Sciatic nerve (tissue), 2 donors: Measurements from ENCODE around the gene PTX4. TPM values are rescaled to one million over a fixed set of nuclear protein-coding genes. Genes with fewer than 3 reads are reported as not detected.
"Not testable (repeated sequence)": the region's sequence is repeated elsewhere in the genome, so short reads cannot be mapped to it uniquely, and the experiment has no call there.

Experiments
- ATAC-seq: fragments of 200-7000 bp; cut with Tn5 transposase; one replicate; pipeline ENCODE4 v1.9.1; 2020; ENCODE audit warnings: mild to moderate bottlenecking, moderate library complexity
- DNase-seq: peaks from one replicate; pipeline ENCODE4 v3.0.0-alpha.2; 2020; ENCODE audit warnings: low spot score
- intact Hi-C: fragments of 100-400 bp; cut with DNase I; formaldehyde crosslinking; loops from one replicate; pipeline ENCODE4 v1.14.2; 2022
- total RNA-seq: library from RNA; stranded (reverse); fragmentation: NEBNext Ultra II Directional; extraction: Animal tissue kit (Norgen Biotek cat#: 25700); gene quantifications from one replicate; pipeline ENCODE4 v1.2.1, GENCODE V29; 2021
- donor health status: DM: no; HTN: no; CAD: no.
- donor health status: DM: no; HTN: no; CAD: no.

Gene PTX4
- total RNA-seq, 1 donor from 2014 or later = not detected

DNA sequence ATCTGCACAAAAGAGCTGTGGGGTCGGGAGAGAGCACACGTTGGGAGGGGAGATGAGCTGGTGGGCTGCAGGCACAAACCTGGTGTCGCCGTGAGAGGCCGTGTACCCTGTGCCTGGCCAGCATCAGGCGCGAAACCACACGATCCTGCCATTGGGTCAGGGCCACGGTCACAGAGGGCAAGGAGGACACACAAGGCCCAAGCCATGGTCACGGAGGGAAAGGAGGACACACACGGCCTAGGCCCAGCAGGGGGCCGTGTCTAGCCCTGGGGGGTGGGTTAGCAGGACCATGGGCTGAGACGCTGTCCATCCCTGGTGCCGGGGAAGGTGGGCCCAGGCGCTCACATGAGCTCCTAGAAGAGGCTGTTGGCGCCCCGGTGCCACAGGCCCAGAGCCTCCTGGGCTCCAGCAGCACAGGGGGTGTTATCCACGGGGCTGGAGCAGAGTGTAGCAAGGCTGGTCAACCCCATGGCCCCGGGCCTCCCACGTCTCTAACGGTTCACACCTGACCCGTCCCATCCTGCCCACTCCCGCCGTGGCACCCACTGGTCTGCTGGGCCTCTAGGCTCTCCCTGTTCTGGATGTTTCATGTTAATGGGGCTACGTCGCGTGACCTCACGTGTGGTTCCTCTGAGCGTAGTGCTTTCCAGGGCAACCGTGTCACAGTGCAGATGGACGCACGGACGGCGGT is 36.9 kb downstream of the PTX4 start:
- DNase-seq = no peak
- intact Hi-C loops = no loop called here
- ATAC-seq = no peak

DNA sequence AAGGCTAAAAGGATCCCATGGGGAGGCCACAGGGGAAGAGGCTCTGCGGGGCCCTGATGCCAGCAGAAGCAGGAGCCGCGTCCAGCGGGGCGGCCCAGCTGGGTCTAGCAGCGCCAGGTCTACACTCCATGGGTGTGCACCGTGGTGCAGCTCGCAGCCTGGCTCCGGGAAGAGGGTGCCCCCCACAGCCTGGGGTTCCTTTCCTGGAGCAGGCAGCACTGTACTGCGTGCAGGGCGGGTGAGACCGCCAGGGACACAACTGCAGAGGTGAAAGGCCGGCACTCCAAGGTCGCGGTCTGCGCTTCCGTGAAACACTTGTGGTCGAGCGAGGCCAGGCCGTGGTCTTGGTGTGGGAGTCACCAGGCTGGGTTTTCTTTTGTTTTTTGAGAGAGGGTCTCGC is 37.9 kb downstream of the PTX4 start:
- no peak for DNase-seq
- intact Hi-C loops = no loop called here
- no peak for ATAC-seq

DNA sequence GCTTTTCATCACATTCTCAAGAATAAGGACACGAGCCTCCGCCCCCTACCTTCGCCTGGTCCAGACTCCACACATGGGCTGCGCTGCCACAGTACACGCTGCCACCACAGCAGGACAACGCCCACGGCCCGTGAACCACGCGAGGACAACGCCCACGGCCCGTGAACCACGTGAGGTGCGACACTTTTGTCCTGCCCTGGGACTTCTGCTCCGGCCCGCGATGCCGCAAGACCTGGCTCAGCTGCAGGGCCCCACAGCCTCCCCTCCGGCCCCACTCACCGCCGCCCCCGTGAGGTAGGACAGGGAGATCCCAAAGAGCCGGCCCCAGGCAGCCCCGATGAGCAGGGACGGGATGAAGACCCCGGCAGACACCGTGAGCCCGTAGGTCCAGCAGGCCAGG is 38.5 kb downstream of the PTX4 start:
- ATAC-seq (no peak), DNase-seq (no peak)
- intact Hi-C loops = no loop called here

GRCh38 chr16:1449201-1449788 is 39.4 kb downstream of the PTX4 start:
- DNase-seq (no peak), ATAC-seq (no peak)
- intact Hi-C loops = no loop called here

- DNase-seq (no peak), ATAC-seq (no peak)
- intact Hi-C loops = no loop called here
These were observed 40.1 kb downstream of the PTX4 start for GRCh38 chr16:1448536-1449116.

DNA sequence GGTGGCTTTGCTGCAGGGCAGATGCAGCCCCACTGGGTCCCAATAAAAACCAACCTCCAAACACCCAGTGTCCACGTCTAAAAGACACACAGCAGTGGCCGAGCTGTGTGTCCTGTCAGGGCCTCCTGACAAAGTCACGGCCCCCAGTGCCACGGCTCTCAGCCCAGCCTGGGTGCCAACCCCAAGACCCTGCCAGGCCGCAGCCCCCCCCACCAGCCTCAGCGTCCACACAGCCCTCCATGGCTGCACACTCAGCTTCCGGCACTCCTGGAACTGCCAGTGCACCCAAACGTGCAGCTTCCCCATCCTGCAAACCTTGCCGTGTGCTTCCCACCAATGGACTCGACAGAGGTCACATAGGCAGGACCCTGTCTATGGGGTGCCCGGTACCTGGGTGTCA is 40.8 kb downstream of the PTX4 start:
- intact Hi-C loops = no loop called here
- ATAC-seq (no peak), DNase-seq (no peak)

- DNase-seq (no peak), ATAC-seq (no peak)
- intact Hi-C loops = no loop called here
These were observed 42.3 kb downstream of the PTX4 start for GRCh38 chr16:1446296-1447080.

GRCh38 chr16:1445518-1446203 is 43.1 kb downstream of the PTX4 start:
- no peak for DNase-seq
- intact Hi-C loops = no loop called here
- no peak for ATAC-seq

DNA sequence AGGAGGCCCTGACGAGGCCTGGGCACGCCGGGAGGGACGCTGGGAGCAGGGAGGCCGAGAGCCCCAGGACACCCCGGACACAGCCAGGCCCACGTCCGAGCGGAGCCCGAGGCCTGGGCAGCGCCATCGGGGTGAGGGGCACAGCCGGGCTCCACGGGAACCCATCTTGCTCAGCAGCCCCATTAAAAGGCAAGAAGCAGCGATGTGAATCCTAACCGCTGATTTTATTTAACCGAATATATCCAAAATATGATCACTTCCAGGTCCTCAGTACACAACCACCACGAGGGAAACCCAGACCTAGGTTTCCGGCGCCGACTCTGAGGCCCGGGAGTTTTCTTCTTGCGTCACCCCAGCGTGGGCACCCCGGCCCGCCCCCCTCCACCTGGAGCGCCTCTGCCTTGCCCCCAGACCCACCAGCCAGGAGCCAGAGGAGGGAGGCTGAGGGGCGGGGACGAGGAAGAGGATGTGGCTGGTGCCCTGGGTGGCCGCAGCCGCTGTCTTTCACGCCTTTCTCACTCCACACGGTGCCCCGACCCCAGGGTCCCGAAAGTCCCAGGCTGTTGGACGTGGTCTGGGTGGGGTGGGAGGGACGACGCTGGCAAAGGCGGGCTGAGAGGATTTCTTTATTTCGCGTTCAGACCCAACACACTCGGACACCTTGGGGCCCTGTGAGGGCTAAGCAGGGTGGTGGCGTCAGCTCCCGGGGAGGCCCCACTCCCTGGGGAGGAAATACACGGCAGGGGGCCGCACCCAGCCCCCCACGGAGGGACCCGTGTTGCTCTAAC is 43.8 kb downstream of the PTX4 start:
- intact Hi-C loops = no loop called here
- DNase-seq (no peak), ATAC-seq (no peak)

- DNase-seq (no peak), ATAC-seq (no peak)
- intact Hi-C loops = no loop called here
These were observed 44.6 kb downstream of the PTX4 start, which contains the start of gene CCDC154 for GRCh38 chr16:1443980-1444729. Gene CCDC154, minus strand, starts transcription at chr16:1444556. Its CDS starts 234 bp downstream, at chr16:1444322.

GRCh38 chr16:1443403-1443973 is 45.3 kb downstream of the PTX4 start:
- DNase-seq = no peak
- intact Hi-C loops = no loop called here
- no peak for ATAC-seq

DNA sequence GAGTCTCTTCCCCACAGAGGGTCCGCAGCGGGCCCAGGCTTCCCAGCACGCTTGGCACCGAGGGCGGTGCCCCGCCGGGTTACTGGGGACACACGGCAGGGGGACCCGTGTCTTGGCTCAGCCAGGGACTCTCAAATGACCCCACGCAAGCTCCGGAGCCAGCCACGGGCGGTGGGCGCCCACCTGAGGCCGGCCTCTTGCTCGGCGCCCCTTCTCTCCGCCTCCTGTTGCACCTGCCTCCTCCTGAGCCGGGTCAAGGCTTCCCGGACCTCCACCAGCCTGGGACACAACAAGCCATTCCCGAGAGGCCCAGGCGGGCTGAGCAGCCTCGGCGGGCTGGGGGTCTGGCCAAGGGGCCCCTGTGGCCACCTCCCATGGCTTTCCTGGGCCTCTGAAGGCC is 46.0 kb downstream of the PTX4 start:
- DNase-seq (no peak), ATAC-seq (no peak)
- intact Hi-C loops = no loop called here

DNA sequence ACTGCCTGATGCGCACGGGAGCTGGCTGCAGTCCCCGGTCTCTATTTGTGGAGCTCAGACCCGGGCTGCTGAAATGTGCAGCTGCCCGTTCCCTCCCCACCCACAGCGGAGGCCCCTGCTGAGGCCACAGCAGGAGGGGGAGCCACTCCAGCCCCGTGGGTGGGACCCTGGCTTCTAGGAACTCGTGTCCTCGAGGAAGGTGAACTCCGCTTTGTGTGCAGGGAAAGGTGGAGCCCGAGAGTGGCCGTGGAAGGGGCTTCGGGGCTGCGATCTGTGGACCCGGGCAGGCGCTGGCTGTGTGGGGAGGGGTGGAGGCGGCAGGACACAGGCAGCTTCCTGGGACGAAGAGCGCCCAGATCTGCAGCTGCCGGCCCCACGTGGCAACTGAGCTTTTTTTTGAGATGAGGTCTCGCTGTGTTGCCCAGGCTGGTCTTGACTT is 47.3 kb downstream of the PTX4 start:
- no peak for DNase-seq
- no peak for ATAC-seq
- intact Hi-C loops = no loop called here

GRCh38 chr16:1439699-1440074 is 49.1 kb downstream of the PTX4 start:
- ATAC-seq, intact Hi-C loops, DNase-seq: not testable (repeated sequence)

DNA sequence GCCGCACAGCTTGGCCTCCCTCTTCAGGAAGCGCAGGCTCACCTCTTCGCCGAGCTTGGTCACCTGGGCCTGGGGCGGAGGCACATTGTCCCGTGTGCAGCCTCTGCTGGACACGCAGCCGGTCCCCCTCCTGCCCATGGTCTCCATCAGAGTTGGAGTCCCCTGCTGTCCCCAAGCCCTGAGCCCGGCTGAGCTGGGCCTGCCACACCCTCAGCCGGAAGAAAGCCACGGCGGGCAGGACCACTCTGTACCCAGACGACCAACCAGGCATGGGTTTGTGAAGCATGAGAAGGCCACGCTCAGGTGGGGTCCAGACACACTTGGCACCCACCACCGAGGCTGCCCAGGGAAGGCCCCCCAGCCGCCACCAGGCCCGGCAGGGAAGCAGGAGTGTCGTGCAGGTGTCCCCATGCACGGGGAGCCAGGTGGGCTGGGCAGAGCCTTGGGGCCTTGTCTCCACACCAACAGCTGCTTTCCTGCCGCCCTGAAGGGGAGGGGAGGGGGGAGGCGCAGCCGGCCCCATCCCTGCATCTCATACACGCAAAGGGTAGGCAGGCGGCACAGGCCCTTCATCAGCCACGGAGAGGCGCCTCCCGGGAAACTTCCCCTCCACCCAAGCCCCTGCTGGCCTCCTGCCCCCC is 49.6 kb downstream of the PTX4 start:
- intact Hi-C loops = no loop called here
- no peak for ATAC-seq
- DNase-seq = no peak

- no peak for ATAC-seq
- intact Hi-C loops = no loop called here
- no peak for DNase-seq
These were observed 50.3 kb downstream of the PTX4 start for GRCh38 chr16:1438229-1439057.
